ENCODE results near the gene TMEM151A. TPM values are rescaled to one million over a fixed set of nuclear protein-coding genes. Genes with fewer than 3 reads are reported as not detected.
A peak's percentile ranks its signal among the peaks of the same experiment; 100 is the strongest.

The TMEM151A gene
- total and polyA plus RNA-seq, 2 experiments from 2014 or later: 1.0 to 4.4 TPM

GRCh38 chr11:66314186-66314501 lies 22.4 kb downstream of the TMEM151A start:
- peaks cover 8% of the 10 kb centered on the region for H3K9me3 Mint-ChIP-seq
- H3K27me3 ChIP-seq (ENCODE audit: insufficient read depth): no peaks in the 10 kb centered on the region
- no peaks in the 10 kb centered on the region for H3K79me2 ChIP-seq (replicated peaks; ENCODE audit: insufficient read depth)
- H3K9me2 ChIP-seq (ENCODE audit: insufficient read depth): no peaks in the 10 kb centered on the region
- peak overlapping the region; percentile 81 for H3K4me3 Mint-ChIP-seq
- peaks cover 16% of the 10 kb centered on the region; the same call in 1 of the 2 replicates for H3F3A ChIP-seq (replicated peaks; ENCODE audit: low read depth)
- peaks cover 11% of the 10 kb centered on the region; the same call in 2 of the 3 replicates for H3K36me3 Mint-ChIP-seq (ENCODE audit: low read depth)
- H2AFZ ChIP-seq: no peak overlapping the region
- DNase-seq (ENCODE audit: low spot score) (no peak), ATAC-seq (no peak)
- H3K4me1 ChIP-seq (ENCODE audit: insufficient read depth): peaks cover 32% of the 10 kb centered on the region
- H3K36me3 ChIP-seq (ENCODE audit: insufficient read depth): no peaks in the 10 kb centered on the region
- peak overlapping the region; percentile 80; the same call in 1 of the 2 replicates for H3K4me3 ChIP-seq
- peaks cover 43% of the 10 kb centered on the region for H3K4me1 Mint-ChIP-seq
- no peaks in the 10 kb centered on the region for H4K20me1 ChIP-seq (replicated peaks; ENCODE audit: insufficient read depth)
- H3K27me3 Mint-ChIP-seq (ENCODE audit: insufficient read depth, low read depth, poor library complexity): peaks cover 21% of the 10 kb centered on the region
- no peak overlapping the region for H3K27ac ChIP-seq (ENCODE audit: low read depth)
- peak overlapping the region; percentile 74 for H3K27ac Mint-ChIP-seq
- TF ChIP-seq ZNF331 (CRISPR knock-in tag; IDR thresholded peaks at IDR 0.05; ENCODE audit: low read depth) (no peak), CREB1 (CRISPR knock-in tag; IDR thresholded peaks at IDR 0.05; ENCODE audit: low read depth) (no peak), STAT1 (IDR thresholded peaks at IDR 0.05; ENCODE audit: unreplicated experiment) (no peak), EZH2phosphoT487 (IDR thresholded peaks at IDR 0.05; ENCODE audit: unreplicated experiment) (no peak), REST (IDR thresholded peaks at IDR 0.05; ENCODE audit: unreplicated experiment) (no peak), ZNF462 (CRISPR knock-in tag; IDR thresholded peaks at IDR 0.05) (no peak), ZNF114 (CRISPR knock-in tag; IDR thresholded peaks at IDR 0.05) (no peak), JUNB (IDR thresholded peaks at IDR 0.05; ENCODE audit: unreplicated experiment) (no peak), EZH2 (IDR thresholded peaks at IDR 0.05; ENCODE audit: low read depth, unreplicated experiment) (no peak), ETS1 (IDR thresholded peaks at IDR 0.05) (no peak), NANOG (IDR thresholded peaks at IDR 0.05; ENCODE audit: borderline replicate concordance) (no peak), CTCF (conservative IDR thresholded peaks at IDR 0.05; ENCODE audit: low read depth in 2 of 2) (no peak), POLR2AphosphoS5 (IDR thresholded peaks at IDR 0.05; ENCODE audit: low read depth) (no peak)
- H3K4me2 ChIP-seq: peak overlapping the region; percentile 89
